GM12891 (cell line): Measurements from ENCODE around the gene GARS1.

Source experiments
- PAX5 ChIP-seq: IDR thresholded peaks from 2 replicates; pipeline ENCODE4 v1.6.1; 2011; ENCODE audit warnings: low read length, moderate library complexity, mild to moderate bottlenecking; ENCODE audit not compliant: insufficient read depth, severe bottlenecking
- POLR2A ChIP-seq: IDR thresholded peaks from 2 replicates; pipeline ENCODE4 v1.6.1; 2011; ENCODE audit warnings: low read depth, low read length, control low read depth
- POLR2AphosphoS5 ChIP-seq: IDR thresholded peaks from 2 replicates; pipeline ENCODE4 v1.6.1; 2011; ENCODE audit warnings: low read depth, low read length, control low read depth
- POU2F2 ChIP-seq: IDR thresholded peaks from 2 replicates; pipeline ENCODE4 v1.6.1; 2011; ENCODE audit warnings: low read depth, mild to moderate bottlenecking, control low read depth, low read length, moderate library complexity
- TAF1 ChIP-seq: IDR thresholded peaks from 2 replicates; pipeline ENCODE4 v1.6.1; 2011; ENCODE audit warnings: low read depth, low read length, control low read depth

- TF ChIP-seq POLR2AphosphoS5 = no peak
- no peak for TF ChIP-seq POLR2A
- TF ChIP-seq TAF1 = no peak
- TF ChIP-seq PAX5 = no peak
- TF ChIP-seq POU2F2 = no peak
Measured at GRCh38 chr7:30661926-30662325, 67.2 kb downstream of the GARS1 start.
